NCI-H2107 (cell line): Measurements from ENCODE around the gene RTN4RL2.

ENCODE experiments used
- DNase-seq: peaks from one replicate; lab custom pipeline; 2025; lab: John Stamatoyannopoulos, UW

Gene RTN4RL2

DNA sequence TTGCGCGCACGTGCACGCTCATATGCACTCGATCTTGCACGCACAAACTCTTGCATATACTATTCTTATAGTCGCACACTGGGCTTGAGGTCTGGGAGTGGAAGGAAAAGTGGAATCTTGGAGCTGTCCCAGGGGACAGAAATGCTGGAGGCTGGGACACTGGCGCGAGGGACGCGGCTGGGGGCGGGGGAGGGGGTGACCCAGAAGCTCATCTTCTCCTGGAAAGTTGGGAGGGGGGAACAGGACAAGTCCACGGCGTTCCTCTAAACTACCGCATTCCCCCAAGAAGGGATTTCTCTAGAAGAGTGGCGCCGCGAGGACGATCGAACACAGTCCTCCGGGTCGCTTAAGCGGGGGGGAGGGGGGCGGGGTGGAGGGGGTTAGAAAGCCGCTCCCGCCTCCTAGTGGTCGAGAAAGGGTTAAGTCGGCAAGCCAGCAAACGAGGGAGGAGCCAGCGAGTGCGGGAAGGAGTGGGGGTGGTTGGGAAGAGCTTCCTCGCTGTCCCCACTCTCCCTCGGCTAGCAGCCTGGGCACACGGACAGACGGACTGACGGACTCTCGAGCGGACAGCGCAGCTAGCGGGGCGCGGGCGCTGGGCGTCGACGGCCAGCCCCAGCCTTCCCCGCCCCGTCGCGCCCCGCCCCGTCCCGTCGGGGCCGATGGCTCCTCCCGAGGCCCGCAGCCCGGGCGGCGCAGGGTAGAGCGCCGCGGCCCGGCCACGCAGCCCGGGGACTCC, at the start of gene RTN4RL2:
TSS of gene RTN4RL2 (plus strand) at position 507 of the 736 bp plus-strand sequence. CDS start 338 bp downstream, outside the sequence.
- DNase-seq: no peak

DNA sequence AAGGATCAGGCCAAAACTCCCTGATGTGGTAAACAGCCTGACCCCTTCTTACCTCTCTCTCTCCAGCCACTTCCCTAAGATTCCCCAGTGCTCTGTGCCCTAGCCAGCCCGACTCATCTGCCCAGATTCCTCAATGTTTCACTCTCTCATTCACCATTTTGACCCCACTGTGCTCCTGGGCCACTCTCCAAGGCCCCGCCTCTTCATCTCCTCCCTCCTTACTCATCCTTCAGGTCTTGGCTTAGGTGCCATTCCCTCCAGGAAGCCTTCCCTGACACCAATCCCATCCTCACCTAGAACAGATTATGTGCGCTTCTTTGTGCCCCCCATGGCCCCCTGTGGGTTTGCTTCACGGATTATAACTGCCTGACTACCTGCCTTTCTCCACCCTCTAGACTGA, 46.6 kb upstream of the RTN4RL2 start:
- no peak for DNase-seq

DNA sequence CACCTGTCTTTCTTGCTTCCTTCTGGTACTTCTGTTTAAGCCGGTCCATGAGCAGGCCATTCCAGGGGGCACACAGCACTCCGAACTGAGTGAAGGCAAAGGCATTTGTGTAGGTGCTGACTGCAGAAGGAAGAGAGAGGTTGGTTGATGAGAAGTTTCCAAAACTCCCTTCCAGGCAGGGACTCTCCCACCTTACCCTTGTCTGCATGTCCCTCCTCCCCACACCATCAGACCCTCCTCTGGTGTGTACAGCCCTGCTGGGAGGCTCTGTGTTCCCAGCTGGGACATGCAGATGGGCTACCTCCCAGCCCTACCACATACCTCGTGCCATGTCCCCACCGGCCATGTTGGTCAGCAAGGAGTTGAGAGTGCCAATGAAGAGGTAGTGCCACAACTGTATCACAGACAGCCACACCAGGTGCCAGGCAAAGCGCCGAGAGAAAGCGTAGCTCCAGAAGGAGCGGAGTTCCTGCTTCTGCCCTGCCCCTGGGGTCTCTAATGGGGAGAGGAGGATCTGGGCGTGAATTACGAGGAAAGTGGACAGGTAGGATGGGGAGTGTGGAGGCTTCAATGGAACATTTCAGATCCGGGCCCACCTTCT, 45.6 kb upstream of the RTN4RL2 start:
- no peak for DNase-seq

DNA sequence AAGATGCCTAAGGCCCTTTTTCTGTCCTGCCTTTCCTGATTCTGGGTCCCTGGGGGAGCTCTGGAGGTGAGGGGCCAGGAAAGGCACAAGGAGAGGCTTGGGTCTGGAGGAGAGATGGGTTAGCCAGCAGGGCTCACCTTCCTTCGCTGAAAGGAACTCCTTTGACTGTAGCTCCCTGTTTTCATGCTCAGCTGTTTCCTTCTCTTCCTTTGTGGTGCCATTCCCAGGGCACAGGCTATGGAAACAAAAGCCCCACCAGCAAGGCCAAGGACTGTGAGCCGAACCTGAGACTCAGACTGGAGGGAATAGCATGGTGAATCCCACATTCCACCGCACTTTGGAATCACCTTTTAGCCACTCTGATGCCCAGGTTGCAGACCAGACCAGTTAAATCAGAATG, 43.9 kb upstream of the RTN4RL2 start:
- no peak for DNase-seq

DNA sequence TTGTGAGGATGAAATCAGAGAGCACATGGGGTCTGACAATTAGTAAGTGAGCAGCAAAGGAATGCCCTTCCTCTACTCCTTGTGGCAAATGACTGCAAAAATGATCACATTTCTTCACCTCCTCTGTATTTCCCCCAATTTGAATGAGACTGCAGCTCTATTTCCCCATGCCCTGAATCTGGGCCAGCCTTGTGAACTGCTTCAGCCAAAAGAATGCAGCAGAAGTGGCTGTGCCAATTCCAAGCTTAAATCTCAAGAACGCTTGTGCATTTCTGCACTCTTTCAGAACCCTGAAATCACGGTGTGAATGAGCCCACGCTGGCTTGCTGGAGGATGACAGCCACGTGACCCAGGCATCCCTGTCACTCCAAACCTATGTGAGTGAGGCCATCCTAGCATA, 43.3 kb upstream of the RTN4RL2 start:
- no peak for DNase-seq

DNA sequence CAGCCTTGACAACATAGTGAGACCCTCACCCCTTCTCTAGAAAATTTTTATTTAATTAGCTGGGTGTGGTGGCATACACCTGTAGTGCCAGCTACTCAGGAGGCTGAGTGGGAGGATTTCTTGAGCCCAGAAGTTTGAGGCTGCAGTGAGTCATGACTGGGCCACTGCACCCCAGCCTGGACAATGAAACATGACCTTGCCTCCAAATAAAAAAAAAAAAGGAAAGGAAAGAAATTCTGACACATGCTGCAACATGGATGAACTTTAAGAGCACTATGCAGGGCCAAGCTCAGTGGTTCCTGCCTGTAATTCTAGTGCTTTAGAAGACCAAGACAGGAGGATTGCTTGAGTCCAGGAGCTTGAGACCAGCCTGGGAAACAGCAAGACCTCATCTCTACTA, 42.2 kb upstream of the RTN4RL2 start:
- no peak for DNase-seq

DNA sequence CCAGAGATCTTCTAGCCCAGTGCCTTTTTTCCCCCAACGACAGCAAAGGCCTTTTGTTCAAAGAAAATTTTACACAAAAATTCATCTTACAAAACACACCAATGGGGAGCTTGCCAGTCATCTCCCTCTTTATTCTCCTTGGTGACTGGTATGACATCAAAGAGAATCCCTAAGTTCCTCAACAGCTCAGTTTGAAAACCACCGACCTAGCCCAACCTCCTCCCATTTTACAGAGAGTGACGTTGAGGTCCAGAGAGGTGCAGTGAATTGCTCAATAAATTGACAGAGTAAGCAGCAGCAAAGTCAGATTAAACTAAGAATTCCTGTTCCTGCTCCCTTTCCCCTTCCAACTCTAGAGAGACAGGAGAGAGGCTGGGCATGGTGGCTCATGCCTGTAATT, 41.2 kb upstream of the RTN4RL2 start:
- no peak for DNase-seq

DNA sequence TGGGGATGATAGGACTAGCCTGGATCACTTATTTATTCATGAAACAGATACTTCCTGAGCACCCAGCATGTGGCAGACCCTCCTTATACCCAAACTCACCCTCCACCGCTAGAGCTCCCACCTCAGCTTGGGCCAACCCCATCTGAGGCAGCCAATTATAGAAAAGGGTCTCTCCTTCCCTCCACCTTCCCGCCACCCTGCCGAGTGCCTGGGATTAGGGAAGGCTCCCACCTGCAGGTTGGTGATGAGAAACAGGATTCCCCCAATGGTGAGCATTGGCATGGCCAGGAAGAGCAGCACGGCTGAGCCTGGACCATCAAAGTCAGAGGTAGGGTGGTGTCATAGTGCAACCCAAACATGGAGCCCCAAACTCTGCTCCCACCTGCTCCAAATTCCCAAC, 39.3 kb upstream of the RTN4RL2 start:
- no peak for DNase-seq

DNA sequence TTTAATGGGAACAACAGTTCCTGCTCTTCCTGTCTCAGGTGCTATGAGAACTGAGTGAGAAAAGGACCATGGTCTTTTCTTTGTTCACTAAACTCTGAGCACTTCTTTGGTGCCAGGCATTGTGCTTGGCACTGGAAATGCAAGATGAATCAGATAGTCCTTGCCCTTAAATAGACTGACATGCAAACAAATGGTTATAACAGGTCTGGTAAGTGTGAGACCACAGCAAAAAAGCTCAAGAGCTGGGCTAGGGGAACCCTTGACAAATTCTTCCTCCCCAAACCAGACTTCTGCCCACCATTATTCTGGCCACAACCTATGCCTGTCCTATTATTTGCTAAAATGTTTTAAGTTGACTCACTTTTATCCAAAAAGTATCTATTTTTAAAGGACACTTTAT, 38.5 kb upstream of the RTN4RL2 start:
- DNase-seq: no peak

DNA sequence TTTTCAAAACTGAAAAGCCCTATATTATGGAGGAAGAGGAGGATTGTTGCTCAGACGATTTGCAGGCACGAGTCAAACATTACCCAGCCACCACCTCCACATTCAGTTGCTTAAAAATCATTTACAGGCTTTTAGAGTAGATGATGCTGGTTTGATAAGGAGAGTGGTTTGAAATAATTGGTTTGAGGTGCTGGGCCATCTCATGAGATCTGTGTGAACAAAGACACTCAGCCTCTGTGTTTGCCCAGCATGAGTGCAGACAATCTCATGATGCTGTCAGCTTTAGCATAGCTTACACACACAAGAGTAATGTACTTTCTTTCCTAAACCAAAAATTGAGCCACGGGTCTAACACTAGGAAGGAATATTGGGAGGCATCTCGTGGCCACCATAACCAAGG, 37.7 kb upstream of the RTN4RL2 start:
- no peak for DNase-seq

DNA sequence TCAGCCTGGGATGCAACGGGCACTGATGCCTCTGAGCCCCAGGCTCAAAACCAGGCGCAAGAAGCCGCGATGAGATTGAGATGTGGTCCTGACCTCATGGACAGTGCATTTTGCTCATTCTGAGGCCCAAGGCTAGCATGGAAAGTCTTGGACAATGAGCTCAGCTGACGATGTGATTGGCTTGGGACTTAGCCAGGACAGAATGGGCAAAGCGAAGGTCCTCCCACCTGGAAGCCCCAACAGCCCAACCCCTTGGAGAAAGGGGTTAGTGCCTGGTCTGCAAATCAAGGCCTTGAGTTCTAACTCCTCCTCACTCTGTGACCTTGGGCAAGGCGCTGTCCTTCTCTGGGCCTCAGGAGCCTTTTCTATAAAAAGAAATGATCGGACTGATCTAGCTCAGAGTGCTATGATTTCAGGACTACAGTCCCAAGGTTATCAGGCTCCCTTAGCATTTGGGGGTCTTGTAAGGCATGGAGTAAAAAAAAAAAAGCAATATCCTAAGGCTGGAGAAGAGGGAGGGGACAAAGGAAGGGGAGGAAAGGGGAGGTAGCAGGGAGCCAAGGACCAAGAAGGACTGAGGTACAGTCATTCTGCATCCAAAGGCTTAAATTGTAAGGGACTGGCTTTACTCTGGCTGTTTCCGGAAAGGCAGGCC, 36.1 kb upstream of the RTN4RL2 start:
- DNase-seq: no peak

DNA sequence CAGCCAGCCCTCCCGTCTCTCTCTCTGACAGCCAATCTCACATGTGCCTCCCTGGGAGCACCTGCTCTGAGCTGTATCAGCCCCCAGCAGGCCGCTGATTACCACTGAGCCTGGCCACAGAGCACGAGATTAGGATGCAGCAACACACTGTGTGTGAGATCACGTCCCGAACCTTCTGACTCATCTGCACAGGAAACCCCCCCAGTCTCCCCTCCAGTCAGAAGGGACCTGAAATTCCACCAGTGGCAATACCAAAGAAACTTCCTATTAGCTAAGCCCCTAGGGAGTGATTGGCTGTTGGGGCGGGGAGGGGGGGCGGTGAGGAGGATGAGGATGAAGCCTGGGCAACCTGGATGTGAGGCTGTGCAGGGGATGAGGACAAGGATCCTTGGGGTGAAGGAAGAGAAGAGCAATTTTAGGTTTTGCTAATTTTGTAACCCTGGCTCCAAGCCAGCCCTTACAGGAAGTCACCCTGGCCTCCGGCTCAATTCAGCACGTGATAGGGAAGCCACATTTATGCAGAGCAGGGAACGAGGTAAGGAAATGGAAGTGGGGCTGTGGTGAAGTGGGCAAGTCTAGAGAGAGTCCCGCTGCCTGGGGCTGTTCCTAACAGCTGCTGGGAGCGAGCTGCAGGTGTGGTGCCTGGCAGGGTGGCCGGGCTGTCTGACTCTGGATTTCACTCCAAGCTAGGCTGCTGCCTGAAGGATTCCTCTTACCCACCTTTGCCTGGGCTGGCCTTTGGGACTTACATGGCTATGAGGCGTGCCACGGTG, 35.4 kb upstream of the RTN4RL2 start:
- DNase-seq: no peak

DNA sequence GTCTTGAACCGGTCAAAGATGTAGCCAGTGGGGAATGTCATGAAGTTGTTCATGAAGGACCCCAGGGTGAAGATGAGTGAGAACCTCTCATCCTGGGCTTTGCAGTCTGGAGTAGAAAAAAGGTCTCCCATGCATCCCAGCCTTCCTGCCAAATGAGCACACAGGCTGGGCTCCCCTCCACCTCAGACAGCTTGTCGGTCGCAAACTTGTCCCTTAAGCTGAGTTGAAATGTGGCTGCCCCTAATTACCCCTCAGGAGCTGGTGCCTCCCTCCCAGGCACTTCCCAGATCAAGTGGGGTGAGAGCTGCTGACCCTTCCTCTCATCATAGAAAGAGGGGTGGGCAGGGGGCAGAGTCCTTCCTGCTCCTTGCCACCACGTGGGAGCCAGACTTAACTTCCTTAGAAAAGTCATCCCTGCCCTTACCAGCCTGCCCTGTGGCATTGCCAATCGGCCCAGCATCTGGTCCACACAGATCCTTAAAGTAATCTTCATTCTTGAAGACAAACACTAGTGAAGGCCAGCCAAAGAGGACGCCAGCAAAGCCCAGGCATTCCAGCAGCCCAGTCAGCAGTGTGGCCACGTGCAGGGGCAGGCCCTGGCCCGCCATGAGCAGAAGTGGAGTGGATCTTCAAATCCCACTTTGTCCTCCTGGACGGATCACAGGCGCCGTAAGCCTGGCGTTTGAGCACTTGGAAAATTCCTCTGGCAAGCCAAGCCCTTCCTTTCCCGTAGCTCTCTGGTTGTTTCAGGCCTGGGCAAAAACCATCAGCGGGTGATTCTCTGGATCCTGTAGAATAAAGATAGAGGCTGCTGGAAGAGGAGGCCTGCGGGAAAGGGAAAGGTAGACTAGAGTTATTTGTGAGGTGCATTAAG, 34.5 kb upstream of the RTN4RL2 start:
- no peak for DNase-seq

DNA sequence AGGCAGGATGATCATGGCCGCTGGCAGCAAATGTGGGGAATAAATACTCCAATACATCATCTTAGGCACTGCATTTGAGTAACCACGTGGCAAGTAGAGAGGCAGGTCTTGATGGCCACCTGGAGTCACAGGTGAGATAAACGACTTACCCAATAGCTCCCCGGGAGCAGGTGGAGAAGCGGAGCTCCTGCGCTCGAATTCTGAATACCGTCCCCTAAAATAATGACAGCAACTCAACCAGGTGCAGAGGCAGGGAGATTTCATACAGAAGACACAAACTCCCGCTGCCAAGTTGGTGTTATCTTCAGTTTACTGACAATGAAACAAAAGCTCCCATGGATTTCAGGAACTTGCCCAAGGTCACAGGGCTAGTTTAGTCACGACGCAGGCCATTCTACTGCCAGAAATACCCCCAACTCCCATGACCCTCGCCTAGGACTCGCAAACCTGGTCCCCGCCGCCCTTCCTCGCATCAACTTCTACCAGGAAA, 33.8 kb upstream of the RTN4RL2 start:
- DNase-seq: no peak

DNA sequence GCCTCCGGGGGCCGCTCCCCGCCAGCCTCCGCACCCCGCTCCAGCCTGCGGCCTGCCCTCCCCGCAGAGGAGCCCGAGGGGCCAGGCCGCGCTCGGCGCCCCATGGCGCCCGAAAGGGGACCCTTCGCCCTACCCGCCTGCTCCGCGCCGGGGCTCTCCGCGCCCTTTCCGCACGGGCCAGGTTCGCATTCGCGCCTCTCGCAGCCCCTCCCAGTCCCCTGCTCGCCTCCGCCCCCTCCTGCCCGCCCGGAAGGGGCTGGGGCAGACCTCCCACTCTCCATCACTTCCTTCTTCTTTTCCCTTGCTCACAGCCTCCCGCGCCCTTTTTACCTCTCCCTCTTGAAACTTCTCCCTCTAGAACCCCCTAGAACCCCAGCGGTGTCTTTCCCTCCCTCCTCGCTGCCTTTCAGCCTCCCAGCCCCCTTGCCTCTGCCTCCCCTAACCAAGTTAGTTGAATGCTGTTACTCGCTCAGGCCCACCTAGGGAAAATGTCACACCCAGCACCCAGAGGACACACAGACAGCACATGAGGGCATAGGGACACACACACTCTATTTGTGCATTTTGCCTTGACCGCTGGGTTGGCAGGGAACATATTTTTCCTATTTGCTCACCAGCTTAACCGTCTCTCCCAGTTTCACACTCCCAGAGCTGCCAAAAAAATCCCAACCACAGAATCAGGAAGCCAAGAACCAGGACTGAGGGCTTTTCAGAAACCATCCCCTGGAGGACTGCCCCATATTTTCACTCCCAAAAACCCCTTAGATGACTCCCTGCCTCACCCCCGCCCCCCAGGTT, 33.2 kb upstream of the RTN4RL2 start, which contains the start of gene SLC43A3:
TSS of gene SLC43A3 (minus strand) at position 193 of the 798 bp plus-strand sequence. CDS start 949 bp downstream, outside the sequence.
- DNase-seq: no peak

DNA sequence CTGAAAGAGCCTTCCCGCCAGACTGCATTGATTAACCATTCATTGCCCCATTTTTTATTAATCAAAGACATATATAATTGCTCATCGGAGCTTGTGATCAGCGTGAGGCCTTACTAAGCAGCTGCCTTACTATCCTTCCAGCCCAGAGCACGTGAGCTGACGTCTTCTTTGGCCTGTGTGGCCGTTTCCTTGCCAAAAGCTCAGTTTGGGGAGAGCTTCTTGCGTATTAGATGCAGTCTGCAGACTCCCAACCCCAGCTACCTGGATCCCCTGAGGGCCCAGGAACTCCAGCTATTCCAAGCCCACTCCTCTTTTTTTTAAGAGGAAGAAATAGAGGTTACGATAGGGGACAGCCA, 32.6 kb upstream of the RTN4RL2 start:
- DNase-seq: no peak

DNA sequence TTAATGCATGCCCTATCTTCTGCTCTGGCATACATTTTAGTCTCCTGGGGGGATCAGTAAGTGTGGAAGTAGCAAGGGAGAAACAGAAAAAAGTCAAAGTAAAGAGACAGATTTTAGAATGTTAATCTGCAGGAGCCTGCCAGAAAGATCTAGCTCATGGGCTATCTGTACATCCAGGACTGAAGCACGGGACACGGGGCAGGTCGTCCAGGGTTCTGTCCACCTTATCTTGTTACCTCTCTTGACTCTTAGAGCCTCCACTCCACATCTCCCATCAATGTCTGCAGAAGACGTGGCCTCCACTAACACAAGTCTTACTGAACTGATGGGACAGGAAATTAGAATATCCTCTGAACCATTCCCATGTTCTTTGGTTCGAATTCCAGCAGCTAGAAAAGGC, 31.7 kb upstream of the RTN4RL2 start:
- DNase-seq: no peak

DNA sequence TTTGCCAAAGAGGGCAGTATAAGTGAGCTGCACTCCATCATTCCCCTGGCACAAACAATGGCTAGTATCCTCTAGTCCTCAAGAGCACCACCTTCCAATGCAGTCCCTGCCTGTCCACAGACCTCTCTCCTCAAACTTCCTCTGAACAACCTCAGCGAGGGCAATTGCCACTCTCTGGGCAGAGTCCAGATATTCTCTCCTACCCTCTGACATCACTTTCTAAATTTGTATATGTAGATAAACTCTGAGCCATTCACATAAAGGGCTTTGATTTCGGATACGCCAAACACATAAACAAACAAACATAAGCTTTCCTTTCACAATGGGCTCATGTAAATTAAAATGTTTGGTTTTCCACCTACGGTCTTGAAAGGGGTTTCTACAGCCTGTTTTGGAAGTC, 30.4 kb upstream of the RTN4RL2 start:
- no peak for DNase-seq

DNA sequence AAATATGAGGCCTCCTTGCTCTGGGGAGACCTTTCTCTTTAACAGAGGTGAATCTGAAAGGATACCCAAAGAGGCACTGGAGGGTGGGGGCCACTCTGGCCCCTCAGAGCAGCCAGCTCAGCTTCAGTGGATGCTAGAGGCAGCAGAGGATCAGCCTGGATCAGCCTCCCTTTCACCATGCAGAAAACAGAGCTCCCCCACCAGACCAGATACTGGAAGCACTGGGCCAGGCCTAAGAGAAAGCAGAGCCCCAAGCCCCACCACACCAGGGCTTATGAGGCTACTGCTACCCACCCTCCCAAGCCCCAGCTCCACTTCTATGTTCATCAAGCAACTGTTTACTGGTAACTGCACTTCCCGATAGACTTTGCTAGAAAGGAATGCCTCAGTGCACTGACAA, 29.4 kb upstream of the RTN4RL2 start:
- DNase-seq: no peak

DNA sequence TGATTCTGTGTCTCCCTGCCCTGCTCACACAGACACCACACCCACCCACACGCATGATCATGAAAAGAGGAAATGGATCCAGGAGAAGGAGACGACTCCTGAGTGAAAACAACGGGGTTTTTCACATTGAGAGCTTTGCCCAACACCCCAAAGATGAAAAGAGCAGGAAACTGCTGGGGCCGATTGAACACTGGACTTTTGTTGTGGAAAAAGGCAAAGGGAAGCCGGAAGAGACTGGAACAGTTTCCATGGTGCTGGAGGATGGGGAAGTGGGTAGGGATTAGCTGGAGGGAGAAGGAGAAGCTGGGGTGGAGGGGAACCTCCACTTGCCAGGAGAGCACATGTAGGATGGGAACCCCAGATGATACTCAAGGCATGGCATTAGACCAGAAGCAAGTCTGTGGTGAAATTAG, 28.2 kb upstream of the RTN4RL2 start:
- DNase-seq: no peak

DNA sequence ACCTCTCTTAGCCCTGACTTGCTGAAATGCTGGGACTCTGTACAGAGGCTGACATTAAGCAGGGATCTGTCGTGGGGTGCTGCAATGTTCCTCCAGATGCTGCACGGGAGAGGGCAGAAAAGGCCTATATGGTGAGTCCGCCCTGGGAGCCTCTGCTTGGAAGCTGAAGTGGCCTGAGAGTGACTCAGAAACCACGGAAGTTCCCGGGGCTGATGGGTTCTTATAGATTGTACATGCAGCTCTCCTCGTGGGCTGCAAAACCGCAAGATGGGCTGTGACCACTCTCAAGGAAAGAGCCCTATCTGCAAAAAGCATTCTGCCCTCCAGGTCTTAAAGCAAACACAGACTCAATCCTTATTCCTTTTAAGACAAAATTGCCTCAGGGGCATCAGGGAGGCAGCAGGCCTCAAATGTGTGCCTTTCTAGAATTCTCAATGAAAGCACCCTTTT, 27.6 kb upstream of the RTN4RL2 start:
- no peak for DNase-seq
